Midbrain (tissue), 1 donor: ENCODE data around the gene MALT1.
"Not testable (repeated sequence)": the region's sequence is repeated elsewhere in the genome, so short reads cannot be mapped to it uniquely, and the experiment has no call there.

Experiments used
- DNase-seq: peaks from one replicate; lab custom pipeline; 2025; lab: John Stamatoyannopoulos, UW

MALT1 gene

DNA sequence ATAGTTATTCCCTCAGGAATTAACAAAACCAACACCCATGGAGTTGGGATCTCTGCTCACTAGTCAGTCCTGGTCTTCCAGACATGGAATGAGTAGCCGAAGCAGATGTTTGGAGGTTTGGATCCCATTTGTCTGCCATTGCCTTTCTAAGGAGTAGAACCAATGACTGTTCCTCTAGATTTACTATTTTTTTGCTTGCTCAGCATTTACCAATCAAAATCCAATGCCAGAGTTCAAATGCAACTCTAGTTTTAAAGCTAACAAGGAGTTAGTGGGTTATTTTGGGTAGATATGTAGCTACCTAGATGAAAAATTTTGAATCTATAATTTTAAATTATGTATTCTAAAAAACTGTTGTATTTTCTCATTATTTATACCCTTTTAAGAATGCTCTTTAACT, 62.6 kb downstream of the MALT1 start:
- DNase-seq = no peak

DNA sequence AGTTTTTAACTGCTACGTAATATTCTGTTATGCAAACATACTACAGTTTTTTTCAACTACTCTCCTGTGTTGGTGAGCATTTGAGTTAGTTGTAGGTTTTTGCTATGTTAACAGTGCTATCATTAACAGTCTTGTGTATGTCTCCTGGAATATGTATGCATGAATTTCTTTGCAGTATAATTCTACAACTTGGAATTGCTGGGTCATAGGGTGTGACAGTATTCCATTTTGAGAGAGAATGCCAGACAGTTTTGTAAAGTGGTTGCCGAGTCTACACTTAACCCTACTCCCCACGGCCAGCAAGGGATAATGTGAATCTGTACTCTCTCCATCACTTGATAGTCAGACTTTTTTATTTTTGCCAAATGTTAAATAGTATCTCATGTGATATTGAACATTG, 67.1 kb downstream of the MALT1 start:
- DNase-seq = no peak

DNA sequence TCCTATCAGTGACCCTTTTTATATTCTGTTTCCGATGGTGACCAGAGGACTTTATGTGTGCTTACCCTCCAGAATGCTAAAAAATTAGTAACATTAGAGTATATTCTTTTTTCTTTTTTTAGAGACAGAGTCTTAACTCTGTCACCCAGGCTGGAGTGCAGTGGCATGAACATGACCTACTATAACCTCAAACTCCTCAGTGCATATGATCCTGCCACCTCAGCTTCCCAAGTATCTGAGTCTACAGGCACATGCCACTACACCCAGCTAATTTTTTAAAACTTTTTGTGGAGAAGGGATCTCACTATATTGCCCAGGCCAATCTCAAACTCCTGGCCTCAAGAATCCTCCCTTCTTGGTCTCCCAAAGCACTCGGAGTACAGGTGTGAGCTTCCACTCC, 74.6 kb downstream of the MALT1 start:
- DNase-seq = no peak

DNA sequence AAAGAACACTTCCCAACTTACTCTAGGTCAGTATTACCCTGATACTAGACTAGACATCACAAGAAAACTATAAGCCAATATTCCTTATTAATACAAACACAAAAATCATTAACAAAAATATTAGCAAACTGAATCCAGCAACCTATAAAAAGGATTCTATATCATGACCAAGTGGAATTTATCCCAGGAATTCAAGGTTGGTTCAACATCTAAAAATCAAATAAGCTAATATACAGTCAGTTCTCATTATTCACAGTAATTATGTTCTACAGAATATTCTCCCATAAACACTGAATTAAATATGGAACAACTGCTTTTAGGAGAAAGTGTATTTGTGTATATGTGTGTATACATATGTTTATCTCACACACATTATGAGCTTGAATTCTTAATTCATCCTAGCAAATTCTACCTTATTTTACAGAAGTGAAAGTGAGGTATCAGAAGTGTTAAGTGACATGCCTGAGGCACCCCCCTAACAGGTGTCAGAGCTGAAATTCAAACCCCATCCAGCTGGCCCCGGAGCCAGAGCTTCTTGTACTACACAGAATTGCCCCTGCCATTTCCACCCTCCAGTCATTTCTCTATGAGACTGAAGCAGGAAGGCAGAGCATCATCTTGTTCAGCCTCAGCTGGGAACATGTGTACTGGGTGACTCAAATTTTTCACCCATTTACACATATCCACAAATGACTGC, 77.8 kb downstream of the MALT1 start:
- DNase-seq = no peak

DNA sequence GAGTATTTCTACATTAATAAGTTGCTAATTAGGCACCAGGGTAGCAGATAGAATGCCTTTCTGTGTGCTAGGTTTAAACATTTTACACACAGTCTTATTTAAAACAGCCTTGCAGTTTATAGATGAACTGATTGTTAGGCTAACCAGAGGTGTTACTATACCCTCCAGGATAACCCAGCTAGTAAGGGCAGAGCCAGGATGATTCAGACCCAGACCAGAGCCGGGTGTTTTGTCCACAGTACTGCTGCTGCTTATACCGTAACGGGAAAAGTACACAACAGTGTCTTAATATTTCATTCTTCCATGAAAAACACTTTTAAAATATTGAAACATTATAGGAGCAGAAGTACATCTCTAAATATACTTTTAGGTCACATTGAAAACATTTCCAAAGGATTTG, 82.7 kb downstream of the MALT1 start:
- DNase-seq = no peak

DNA sequence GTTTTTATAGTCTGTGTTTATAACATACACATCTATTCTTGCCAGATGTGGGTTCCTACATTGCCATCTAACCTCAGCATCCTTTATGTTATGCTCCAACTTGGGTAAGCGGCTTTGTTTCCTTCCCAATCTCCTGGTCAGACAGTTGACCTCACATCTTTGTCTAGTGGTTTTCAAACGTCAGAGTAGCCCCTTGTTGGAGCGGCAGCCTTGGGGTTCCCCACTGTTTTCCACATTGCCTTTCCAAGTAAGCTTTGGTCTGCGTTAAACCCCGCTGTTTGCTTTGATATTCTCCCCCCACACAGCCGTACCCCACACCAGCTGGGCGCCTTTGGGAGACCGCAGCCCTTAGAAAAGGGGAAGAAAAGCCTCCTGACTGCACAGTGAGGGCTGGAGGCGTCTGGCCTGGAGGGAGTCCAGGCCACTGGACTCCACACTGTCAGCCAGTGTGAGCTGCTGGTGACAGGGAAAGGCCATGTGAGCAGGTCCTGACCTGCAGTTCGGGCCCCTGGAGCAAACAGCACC, 83.3 kb downstream of the MALT1 start:
- peak; percentile 29 for DNase-seq

DNA sequence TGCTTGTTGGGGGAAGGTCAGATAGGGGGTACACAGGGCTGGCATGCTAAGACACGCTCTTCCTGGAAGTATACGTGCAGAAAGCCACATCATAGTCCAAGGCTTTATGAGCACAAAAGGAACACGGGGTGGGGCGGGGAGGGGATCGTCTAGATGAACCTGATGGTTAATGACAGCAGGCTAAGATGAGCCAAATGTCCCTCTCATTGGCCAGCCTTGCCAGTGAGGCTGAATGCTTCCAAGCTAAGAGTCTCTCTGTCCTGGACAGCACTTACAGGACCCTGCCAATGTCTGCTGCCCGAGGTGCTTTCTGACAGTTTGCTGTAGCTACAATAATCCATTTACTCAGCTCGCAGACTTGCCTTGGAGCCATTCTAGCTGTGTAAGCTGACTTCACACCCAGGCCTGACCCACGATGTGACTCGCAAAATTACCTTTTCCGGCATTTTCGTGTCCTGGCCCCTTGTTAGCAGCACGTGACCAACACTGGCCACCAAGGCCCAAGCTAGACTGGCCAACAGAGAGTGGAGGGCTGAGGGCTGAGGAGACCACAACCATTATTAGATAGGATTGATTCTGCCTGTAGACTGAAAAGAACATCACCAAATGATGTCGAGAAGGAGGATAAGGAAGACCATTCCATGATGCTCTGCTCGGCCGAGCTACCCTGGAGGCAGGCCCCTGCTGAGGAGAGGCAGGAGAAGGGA, 84.2 kb downstream of the MALT1 start:
- no peak for DNase-seq

DNA sequence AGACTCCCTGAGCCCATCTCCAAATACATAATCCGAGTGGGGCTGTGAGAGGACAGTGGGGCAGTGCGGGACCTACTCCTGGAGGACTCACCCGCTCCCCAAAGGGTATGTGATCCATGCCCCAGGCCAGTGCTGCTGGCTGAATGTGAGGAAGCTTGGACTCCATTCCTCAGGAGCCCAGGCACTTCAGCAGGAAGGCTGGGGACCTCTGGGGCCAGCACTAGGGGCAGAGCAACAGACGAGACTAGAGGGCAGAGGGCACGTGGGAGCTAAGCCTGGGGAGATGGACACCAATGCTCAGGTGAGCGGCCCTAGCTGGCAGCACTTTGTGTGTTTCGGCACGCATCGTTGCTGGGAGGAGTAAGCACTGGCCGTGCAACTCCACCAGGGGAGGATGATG, 84.9 kb downstream of the MALT1 start:
- DNase-seq = no peak

DNA sequence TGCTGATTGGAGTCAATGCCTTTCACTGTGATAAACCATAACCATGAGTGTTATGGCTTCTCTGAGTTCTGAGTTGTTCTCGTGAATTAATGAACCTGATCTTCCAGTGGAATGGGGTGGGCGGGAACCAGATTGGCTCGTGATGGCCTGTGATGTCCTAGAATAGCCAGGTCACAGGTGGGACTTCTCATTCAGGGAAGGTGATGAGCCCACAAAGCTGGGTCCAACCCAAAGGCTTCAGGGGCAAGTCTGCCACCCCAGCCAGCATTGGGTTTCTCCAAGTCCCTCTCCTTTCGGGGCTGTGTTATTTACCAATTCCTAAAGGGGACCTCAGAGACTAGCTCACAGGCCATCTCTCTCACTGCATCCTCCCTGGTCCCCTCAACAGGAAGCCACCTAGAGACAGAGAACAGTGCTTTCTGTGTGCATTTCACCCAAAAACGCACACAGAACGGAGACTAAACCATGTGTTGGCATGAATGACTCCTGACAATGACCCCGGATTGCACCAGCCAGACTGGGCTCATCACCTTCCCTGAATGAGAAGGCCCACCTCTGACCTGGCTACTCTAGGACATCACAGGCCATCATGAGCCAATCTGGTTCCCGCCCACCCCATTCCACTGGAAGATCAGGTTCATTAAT, 85.5 kb downstream of the MALT1 start:
- no peak for DNase-seq

DNA sequence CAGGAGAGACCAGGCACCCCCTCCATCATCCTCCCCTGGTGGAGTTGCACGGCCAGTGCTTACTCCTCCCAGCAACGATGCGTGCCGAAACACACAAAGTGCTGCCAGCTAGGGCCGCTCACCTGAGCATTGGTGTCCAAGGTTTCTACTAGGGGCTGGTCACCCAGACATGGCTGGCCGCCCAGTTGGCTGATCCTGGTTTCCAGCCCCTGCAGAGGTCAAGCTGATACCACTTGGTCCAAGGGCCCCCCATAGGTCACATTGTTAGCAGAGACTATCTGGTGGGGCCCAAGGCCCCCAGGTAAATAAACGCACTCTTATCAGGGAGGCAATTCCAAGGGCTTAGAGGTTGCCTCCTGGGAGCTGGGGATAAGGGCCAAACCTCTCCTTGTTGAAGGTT, 86.1 kb downstream of the MALT1 start:
- DNase-seq = not testable (repeated sequence)

DNA sequence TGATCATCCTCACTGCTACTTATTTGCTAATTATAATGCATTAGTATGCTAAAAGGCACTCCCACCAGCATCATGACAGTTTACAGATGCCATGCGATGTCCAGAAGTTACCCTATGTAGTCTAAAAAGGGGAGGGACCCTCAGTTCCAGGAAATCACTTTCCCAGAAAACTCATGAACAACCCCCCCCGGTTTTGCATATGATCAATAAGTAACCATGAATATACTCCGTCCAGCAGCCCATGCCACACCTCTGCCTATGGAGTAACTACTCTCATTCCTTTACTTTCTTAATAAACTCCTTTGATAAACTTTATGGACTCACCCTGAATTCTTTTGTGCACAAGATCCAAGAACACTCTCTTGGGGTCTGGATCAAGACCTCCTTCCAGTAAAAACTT, 86.8 kb downstream of the MALT1 start:
- no peak for DNase-seq

DNA sequence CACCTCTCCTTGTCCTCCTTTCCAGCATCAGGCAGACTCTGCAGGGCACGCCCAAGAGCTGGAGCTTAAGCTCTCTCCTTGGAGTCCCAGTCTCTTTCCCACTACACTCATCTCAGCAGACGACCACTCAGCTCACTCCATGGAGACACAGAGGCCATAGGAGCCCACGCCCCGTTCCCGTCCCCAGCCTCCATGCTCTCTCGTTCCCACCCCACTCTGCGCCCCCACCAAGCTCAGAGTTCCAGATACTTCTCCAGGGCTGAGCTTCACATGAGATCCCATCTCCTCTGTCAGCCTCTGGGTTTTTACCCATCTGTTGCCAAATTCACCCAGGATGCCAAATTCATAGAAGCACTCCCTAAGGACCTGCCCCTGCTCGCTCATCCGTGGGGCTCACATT, 87.3 kb downstream of the MALT1 start:
- no peak for DNase-seq

DNA sequence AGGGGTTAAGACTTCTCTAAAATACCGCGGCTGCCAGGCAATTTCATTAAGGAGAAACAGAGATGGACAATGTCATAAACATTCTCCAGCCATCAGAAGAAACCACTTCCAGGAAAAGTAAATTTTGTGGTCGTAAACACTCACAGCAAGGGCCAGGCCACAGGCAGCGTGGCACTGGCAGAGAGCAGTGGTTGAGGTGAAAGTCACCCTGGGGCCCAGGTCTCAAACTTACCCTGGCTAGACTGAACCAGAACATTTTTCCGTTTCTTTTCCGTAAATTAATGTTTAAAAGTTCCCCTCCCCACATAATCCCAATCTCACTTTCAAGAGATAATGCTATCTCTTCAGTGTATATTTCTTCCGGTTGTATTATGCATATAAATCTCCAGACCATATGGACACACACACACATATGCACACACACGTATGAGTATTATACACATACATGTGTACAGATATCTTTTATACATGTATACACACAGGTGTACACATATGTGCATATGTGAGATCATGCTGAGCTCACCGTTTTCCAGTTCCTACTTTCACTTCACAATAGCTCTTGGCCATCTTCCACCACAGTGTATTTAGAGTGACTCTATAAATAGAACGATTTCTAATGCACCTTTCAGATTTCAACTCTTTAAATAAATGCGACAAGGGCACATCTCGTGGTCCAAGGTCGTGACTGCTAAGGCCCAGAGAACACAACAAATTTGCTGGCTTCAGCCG, 90.1 kb downstream of the MALT1 start:
- no peak for DNase-seq

DNA sequence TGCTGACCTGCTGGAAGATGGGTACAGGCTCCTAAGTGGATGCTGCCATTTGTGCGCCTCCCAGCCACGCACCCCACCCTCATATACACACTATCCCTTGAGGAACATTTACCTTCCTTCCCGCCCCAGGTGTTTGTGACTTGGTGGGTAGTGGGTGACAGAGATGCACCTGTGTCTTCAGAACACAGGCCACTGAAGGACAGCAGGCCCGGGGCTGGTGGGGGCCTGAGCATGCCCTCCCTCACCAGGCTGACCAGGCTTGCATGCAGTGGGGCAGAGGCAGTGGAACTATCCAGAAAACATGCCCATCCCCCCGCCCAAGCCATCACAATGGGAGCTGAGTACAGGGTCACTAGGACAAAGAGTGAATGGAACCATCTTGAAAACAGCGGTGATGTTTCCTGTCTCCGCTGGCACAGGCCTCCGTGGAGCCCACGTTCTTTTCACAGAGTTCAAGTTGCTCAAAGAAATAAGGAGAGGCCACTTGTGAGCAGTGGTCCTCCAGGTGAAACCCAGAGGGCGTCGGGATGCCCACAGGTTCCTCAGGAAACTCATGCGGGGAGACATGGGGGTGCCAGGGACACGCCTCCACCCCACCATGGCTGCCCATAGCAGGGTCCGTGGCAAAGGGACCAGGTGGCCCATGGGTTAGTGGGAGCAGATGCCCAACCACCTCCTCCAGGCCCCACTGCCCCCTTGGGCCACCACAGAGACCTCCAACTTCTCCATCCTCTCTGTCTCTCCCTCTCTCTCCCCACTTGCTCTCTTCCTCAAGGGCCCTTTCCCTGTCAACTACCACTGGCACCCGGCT, 90.9 kb downstream of the MALT1 start:
- DNase-seq = no peak

DNA sequence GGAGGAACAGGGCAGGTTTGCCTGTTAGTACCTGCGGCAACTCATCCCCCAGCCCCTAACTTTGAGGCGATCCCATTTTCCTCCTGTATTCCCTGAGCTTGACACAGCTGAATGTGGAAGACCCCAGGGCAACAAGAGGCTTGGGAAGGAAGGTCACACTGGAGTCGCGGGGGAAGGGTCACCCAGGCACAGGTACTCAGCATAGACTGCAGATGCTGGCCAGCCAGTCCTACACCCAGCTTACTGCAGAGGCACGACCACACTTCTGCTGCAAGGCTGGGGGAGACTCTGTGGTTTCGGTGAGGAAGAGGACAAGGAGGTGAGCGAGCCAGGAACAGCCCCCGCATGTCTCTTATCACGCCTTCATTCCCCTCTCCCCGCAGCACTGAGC, 91.5 kb downstream of the MALT1 start:
- DNase-seq = no peak

DNA sequence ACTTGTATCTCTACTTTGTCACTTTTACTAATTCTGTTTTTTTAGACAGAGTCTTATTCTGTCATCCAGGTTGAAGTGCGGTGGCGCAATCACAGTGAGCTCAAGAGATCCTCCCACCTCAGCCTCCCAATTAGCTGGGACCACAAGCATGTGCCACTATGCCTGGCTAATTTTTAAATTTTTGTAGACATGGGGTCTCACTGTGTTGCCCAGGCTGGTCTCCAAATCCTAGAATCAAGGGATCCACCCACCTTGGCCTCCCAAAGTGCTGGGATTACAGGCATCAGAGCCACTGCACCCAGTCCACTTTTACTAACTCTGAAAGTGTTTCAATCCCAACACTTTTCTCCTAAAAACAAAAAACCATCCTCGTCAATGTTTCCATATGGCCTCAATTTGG, 94.9 kb downstream of the MALT1 start:
- no peak for DNase-seq

DNA sequence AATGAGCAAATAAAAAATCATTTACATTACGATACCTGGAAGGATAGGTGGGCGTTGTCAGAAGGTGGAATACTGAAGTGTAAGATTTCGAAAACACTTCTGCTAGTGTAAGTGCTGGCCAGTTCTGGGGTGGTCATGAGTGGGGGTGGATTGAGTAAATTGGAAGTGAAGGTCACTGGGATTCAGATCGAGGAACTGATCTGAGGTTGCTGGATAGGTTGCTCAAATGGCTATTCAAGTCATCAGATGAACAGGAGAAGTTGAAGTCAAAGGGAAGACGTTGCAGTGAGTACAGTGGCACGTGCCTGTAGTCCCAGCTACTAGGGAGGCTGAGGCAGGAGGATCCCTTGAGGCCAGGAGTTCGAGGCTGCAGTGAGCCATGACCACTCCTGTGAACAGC, 95.7 kb downstream of the MALT1 start:
- DNase-seq = no peak

DNA sequence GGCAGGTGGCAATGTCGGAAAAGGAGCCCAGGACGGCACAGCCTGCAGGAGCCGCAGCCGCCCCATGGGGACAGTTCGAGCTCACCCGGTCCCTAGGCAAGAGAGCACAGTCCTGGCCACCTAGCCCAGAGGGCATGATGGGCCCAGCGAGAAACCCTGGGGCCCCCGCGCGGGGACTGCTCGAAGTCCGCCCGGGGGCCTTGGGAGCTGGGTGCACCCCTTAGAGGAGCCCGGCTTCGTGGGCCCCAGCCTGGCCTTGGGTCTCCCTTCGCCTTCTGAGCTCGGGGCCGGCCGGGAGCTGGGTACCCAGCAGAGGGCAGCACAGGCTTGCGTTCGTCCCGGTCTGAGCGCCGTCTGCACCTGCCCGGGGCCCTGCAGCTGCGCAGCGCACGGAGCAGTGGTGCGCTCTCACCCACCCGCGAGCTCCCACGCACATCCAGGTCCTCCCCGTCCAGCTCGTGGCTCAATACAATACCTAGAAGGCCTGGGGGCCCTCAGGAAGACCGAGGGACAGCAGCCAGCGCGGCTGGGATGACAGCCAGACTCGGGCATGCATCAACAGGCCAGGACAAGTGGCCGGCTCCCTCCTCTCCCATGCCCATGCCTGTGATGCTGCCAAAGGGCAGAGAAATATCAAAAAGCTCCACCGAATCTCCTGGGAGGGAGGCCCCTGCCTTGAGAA, 97.2 kb downstream of the MALT1 start:
- peak; percentile 76 for DNase-seq

DNA sequence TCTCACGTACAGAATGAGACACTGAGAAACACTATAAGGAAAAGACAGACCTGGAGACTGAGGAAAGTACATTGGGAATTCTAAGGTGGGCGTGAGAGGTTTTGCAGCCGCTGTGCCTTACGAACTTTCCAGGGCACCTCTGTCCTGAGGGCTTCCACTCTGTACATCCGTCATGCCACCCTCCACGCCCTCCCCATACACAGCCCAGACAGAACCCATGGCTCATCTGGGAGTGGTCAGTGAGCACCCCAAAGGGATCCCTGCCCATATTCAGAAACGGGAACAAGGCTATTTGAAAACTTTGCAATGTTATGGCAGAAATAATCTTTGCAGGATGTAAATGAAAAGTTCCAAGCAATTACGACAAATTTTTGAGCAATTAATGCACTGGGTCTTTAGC, 98.1 kb downstream of the MALT1 start:
- DNase-seq = no peak

DNA sequence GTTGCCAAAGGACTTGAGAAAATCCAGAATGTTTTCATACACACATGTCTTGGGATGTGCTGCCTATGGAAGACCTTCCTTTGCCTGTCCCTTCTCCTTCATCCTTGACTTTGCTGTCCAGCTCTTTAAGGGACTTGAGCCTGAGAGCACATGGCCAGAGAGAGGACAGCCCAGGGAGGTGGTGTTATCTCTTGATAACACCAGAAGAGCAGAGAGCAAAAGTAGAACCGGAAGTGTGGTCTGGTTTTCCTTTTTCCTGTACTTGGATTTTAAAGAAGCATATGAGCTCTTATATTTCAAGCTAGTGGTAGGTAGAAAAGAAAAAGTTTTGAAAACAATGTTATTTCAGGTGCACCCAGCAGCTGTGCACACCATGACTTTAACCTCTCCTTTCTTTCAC, 99.3 kb downstream of the MALT1 start:
- no peak for DNase-seq

DNA sequence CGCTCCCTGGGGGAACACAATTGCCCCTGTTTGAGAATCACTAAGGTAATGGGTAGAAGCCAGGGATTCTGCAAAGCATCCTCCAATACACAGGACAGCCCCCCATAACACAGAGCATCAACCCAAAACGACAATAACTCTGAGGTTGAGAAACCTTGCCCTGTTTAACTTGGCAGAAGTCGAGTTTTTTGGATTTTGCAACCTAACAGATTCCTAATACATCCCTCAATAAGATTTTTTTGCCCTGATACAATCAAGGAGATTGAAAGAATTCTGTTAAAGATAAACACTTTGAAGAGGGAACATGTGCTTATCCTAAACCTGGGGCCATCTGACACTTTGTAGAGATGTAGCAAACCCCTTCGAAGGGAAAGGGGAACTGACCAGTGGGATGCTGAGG, 100.9 kb downstream of the MALT1 start:
- DNase-seq = no peak
